Lower leg skin (tissue), 4 donors: ENCODE data around the gene SINHCAF. TPM values are rescaled to one million over a fixed set of nuclear protein-coding genes. Genes with fewer than 3 reads are reported as not detected.
"Not testable (repeated sequence)": the region's sequence is repeated elsewhere in the genome, so short reads cannot be mapped to it uniquely, and the experiment has no call there.

Source experiments
- DNase-seq, 2 donors: peaks; one replicate each; pipeline ENCODE4 v3.0.0-alpha.2; 2019; ENCODE audit warnings: low spot score in 2 of 2
- H3K4me3 ChIP-seq: fragments of 200-600 bp; sonication (generic); 2 replicates; pipeline ENCODE4 v1.5.1; 2017; ENCODE audit warnings: mild to moderate bottlenecking, low read depth; ENCODE audit not compliant: poor library complexity, severe bottlenecking
- CTCF ChIP-seq, 3 donors: fragments of 450-650 bp; IDR thresholded peaks; one replicate each; pipeline ENCODE4 v1.5.1; 2016; ENCODE audit warnings: antibody characterized with exemption in 3 of 3, mild to moderate bottlenecking in 3 of 3, moderate library complexity in 2 of 3
- POLR2A ChIP-seq, 2 donors: fragments of 450-650 bp; IDR thresholded peaks; one replicate each; pipeline ENCODE4 v1.6.1; 2016 to 2017; ENCODE audit warnings: antibody characterized with exemption in 2 of 2, mild to moderate bottlenecking in 1 of 2, moderate library complexity in 1 of 2
- WGBS, 2 donors: methylation state at CpG; one replicate each; pipeline ENCODE4 v1.1.5; 2018; 5-methylcytosine and 5-hydroxymethylcytosine counted together
- intact Hi-C: fragments of 100-400 bp; cut with DNase I; formaldehyde crosslinking; loops from one replicate; pipeline ENCODE4 v1.15.0; 2023; ENCODE audit warnings: low total_unique reads
- total RNA-seq, 4 donors: library from RNA; depleted of rRNA; stranded (reverse); fragments of >200 nt; gene quantifications; one replicate each; pipeline ENCODE4 v1.1.0, GENCODE V29; 2016

The SINHCAF gene
- total RNA-seq, 4 donors from 2014 or later: 56.9 to 144 (median 96.5) TPM

- intact Hi-C loops: no loop called here
- TF ChIP-seq CTCF (IDR thresholded peaks at IDR 0.05) (no peak), POLR2A (IDR thresholded peaks at IDR 0.05) (no peak)
- no peak overlapping the region for H3K4me3 ChIP-seq
- no peak for DNase-seq
- 98 to 100% methylated on average over 2 of the region's 2 CpGs for WGBS, 2 donors
These were observed 50.5 kb downstream of the SINHCAF start for GRCh38 chr12:31275491-31275890.

- TF ChIP-seq CTCF (IDR thresholded peaks at IDR 0.05): no peak
- TF ChIP-seq POLR2A (IDR thresholded peaks at IDR 0.05): no peak
- WGBS, 2 donors: 68 to 85% methylated on average over 2 of the region's 2 CpGs
- intact Hi-C loops: no loop called here
- H3K4me3 ChIP-seq: no peak overlapping the region
- no peak for DNase-seq
These were observed 51.2 kb downstream of the SINHCAF start for GRCh38 chr12:31274520-31275300.

GRCh38 chr12:31273794-31274193 lies 52.2 kb downstream of the SINHCAF start:
- DNase-seq, intact Hi-C loops, H3K4me3 ChIP-seq: not testable (repeated sequence)
- 96 to 97% methylated on average over 6 of the region's 6 CpGs for WGBS, 2 donors

- H3K4me3 ChIP-seq: no peak overlapping the region
- no peak for TF ChIP-seq POLR2A (IDR thresholded peaks at IDR 0.05)
- TF ChIP-seq CTCF (IDR thresholded peaks at IDR 0.05): no peak
- intact Hi-C loops: no loop called here
These were observed 53.2 kb downstream of the SINHCAF start for GRCh38 chr12:31272607-31273225.

GRCh38 chr12:31267966-31268365 lies 58.0 kb downstream of the SINHCAF start:
- WGBS, 2 donors: 91 to 95% methylated on average over 2 of the region's 2 CpGs
- TF ChIP-seq POLR2A (IDR thresholded peaks at IDR 0.05): no peak
- no peak for TF ChIP-seq CTCF (IDR thresholded peaks at IDR 0.05)
- DNase-seq: no peak
- no peak overlapping the region for H3K4me3 ChIP-seq
- intact Hi-C loops: loop anchor here (10.0 kb wide), 1 partner anchor 413 kb away; no protein-coding TSS in a partner anchor

More at GRCh38 chr12:31272607-31273225, 53.2 kb downstream of the SINHCAF start:
- DNase-seq: no peak
- 89 to 90% methylated on average over 4 of the region's 4 CpGs for WGBS, 2 donors

- intact Hi-C loops: loop anchor here (10.0 kb wide), 1 partner anchor 411 kb away; no protein-coding TSS in a partner anchor
- DNase-seq: no peak
- 72 to 80% methylated on average over 10 to 11 of the region's 11 CpGs for WGBS, 2 donors
- TF ChIP-seq CTCF (IDR thresholded peaks at IDR 0.05) (no peak), POLR2A (IDR thresholded peaks at IDR 0.05) (no peak)
- H3K4me3 ChIP-seq: no peak overlapping the region
These were observed 60.2 kb downstream of the SINHCAF start for GRCh38 chr12:31265722-31266121.
